ENCODE results near the gene USH2A.

USH2A gene

DNA sequence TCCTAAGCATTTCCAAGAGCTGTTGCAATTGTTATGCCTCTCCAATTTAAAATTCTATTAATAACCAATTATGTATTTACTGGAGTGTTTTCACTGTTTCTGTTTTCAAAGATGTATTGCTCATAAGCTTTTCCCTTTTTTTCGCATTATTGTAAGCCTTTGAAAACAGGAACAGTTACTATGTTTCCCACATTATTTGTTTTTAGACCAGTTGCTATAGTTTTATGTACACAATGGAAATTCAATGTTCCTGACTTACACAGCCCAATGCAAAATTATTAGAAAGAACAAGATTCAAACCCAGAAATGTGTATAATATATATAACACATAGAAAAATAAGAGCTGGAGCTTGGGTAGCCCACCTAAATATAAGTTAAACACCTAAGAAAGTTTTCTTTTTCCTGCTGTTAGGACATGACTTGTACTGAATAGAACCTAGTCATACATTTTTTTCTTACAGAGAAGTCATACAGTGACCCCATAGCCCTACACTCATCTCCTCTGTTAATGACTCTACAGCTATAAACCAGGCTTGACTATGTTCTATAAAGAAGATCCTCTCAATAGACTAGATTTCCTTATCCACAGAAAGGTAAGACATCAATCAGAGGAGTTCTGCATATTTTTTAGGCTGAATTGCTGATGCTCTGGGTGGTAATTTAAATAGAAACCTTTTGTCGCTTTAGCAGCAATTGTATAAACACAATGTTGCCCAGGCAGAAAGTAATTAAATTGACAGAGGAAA, 299.6 kb downstream of the USH2A start:
- no peak for DNase-seq (ENCODE audit: low spot score)

- no peak for DNase-seq (ENCODE audit: low spot score)
These were observed 303.6 kb downstream of the USH2A start for GRCh38 chr1:216119600-216119999.

DNA sequence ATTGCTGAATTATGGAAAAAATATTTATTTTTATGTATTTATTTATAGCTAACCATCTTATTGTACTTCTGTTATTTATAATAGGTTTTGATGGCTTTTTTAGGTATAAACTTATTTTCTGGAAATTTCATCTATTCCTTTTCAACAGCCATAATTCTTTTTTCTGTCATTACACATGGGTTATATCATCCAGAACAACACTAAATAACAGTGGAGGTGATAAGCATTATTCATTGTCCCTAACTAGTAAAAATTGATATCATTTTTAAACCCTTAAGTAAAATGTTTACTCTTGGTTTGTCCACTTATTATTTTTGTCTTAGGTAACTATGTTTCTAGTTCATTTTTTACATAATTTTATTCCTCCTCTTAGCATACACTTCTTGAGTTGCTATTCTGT, 309.1 kb downstream of the USH2A start:
- no peak for DNase-seq (ENCODE audit: low spot score)

DNA sequence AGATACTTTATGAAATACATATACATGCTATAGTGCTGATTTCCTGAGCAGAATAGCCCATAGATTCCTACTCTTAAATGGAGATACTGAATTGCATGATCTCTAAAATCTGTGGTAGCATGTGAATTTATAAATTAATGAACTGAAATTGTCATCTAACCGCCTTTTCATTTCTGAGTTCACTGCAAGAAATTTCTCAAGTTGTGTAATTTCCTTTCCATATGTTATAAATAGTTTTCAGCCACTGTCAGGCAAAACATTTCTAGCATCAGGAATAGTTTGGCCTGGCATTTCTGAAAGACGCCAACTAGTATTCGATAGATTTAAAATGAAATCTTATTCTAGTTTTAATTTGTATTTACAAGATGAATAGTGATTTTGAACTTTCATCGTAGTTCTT, 310.1 kb downstream of the USH2A start:
- no peak for DNase-seq (ENCODE audit: low spot score)

DNA sequence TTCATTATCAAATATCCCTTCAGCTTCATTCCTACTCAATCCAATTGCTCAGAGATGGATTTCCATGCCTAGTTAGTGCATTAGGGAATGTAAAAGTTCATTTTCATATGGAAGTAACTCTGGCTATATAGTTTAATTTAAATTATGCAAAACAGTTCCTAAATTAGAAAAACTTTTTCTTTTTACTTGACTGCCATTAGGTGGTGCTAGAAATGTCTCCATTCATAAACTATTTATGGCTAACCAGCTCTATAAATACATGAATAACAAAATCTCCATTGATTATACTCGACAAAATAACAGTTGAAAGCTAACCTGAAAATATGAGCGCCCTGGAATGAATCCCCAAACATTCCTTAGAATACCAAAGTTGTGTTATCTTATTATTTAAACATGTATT, 311.4 kb downstream of the USH2A start:
- no peak for DNase-seq (ENCODE audit: low spot score)

GRCh38 chr1:216095400-216095799, 327.8 kb downstream of the USH2A start:
- DNase-seq (ENCODE audit: low spot score), result no peak

GRCh38 chr1:216090556-216090955, 332.7 kb downstream of the USH2A start:
- DNase-seq (ENCODE audit: low spot score), result no peak

GRCh38 chr1:216086678-216087077, 336.6 kb downstream of the USH2A start:
- DNase-seq (ENCODE audit: low spot score), result no peak

DNA sequence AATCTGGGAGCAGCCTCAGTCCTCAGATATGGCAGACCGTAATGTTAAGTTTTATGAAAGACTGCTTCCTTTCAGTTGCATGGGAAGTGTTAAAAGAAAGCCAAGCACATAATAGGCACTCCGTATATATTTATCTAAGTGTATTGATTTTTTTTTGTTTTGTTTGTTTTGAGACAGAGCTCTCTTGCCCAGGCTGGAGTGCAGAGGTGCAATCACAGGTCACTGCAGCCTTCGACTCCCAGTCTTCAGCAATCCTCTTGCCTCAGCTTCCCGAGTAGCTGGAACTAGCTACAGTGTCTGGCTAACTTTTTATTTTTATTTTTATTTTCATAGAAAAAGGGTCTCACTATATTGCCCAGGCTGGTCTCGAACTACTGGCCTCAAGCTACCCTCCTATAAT, 341.8 kb downstream of the USH2A start:
- DNase-seq (ENCODE audit: low spot score), result no peak

- DNase-seq (ENCODE audit: low spot score), result no peak
These were observed 346.5 kb downstream of the USH2A start for GRCh38 chr1:216076751-216077150.

GRCh38 chr1:216075339-216075738, 347.9 kb downstream of the USH2A start:
- no peak for DNase-seq (ENCODE audit: low spot score)

DNA sequence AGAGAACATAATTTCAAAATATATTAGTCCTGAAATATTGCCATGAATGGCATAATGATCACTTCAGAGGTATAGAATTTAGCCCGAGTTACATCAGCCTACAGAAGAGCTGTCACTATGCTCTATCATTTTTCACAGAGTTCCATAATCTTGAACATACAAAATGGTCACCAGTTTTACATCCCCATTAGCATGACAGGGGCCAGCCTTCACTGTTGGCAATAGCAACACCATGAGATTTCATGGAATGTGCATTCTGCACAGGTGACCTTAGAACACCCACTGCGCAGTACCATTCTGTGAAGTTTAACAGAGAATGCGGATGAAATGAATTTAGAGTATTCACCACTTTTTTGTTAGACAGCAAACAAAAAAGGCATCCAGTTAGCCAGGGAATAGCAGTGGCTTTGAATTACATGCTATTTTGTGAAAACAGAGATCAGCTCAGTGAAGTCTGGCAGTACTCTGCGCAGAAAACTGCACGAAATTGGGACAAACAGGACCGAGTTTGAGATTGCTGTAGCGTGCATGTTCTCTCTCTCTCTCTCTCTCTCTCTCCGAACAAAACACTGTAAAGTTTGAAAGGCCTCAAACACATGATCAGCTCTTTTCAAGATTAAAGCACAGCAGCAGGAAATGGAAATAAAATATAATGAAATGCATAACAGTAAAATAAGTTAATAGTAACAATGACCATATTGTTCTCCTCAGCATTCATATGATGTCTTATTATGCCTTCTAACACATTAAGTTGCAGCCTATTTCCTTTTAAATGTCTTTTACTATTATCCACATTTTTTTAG, 349.3 kb downstream of the USH2A start:
- DNase-seq (ENCODE audit: low spot score), result no peak

DNA sequence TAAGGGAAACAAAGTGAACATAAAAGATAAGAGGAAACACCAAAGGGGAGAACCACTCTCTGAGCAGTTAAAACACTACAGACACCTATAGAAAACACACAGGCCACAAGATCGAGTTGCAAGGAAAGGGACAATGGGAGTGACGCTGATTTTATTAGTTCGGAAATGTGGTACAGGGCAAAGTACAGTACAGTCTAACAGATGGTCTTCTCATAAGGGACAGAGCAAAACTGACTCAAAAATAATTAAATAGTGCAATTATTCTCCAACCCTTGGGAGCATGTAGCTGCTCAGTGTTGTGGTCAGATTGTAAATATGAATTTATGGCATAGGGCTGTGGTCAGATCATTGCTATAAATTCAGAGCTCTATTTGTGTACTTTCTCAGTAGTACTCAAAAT, 352.0 kb downstream of the USH2A start:
- DNase-seq (ENCODE audit: low spot score), result no peak

DNA sequence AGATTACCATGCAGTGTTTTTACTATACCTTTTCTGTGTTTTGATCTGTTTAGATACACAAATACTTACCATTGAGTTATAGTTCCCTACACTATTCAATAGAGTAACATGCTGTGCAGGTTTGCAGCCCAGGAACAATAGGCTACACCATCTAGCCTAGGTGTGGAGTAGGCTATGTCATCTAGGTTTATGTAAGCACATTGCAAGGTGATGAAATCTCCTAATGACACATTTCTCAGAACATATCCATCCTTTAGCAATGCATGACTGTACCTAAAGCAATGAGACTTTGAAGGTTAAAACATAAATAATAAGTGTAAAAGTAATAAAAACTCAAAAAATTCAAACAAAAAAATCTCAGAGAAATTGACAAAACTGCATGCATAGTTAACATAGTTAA, 358.6 kb downstream of the USH2A start:
- DNase-seq (ENCODE audit: low spot score), result no peak

DNA sequence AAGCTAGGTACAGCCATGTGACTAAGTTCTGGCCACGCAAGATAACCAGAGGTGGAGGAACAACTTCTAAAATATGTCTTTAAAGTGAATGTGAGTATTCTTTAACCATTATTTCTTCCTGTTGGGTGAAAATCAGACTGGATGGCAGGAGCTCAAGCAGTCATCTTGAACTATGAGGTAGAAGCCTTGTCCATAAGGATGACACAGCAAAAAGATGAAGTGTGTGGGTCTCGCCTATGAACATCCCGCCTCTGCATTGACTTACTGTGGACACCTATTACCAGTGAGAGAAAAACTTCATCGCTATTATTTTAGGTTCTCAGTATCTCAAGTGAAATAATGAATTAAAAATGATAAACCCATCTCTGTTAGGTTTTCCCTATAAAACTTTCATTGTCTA, 365.3 kb downstream of the USH2A start:
- DNase-seq (ENCODE audit: low spot score), result no peak

DNA sequence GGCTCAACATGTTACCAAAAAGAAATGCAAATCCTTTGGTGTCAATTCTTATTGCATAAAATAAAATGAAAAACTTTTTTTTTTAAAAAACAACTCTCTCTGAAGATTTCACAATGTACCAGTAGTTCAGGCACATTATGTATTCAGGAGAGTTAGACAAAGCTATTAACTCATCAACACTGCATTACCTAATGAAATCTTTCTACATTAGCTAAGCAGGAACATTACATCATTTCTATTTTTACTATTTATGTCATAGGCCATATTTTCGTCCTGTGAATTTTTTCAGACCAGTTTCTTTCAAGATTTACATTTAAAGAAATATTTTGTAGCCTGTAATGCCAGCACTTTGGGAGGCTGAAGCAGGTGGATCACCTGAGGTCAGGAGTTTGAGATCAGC, 366.2 kb downstream of the USH2A start:
- DNase-seq (ENCODE audit: low spot score), result no peak

GRCh38 chr1:216055004-216055403, 368.2 kb downstream of the USH2A start:
- no peak for DNase-seq (ENCODE audit: low spot score)

GRCh38 chr1:216054600-216054999, 368.6 kb downstream of the USH2A start:
- peak; percentile 25 for DNase-seq (ENCODE audit: low spot score)

- DNase-seq (ENCODE audit: low spot score), result no peak
These were observed 372.2 kb downstream of the USH2A start for GRCh38 chr1:216051071-216051470.

DNA sequence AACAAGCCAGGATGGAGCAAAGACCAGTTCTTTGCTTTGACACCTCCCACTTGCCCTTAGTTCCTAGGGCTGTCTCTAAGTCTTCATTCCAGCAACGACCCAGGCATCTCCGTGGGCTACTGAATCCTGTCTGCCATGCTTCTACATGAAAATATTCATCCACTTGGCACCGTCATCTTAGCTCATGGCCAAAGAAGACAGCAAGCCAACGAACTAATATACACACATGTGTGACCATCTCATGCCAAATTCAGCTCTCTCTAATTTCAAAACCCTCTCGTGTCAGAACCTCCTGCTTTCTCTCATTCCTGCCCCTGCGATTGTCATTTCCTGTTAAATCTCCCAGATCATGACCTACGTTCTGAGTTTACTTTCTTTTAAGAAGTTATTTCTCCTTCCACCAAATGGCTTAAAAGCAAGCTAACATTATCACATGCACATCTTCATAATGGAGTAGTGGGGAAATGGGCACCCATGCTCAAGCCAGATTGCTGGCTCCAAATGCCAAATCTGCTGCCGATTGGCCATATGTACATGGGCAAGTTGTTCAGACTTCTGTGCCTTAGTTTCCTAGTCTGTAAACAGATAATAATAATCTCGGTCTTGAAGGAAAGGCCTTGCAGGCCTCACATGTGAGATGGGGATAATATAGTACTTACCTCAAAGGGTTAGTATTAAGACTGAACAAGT, 373.4 kb downstream of the USH2A start:
- no peak for DNase-seq (ENCODE audit: low spot score)

DNA sequence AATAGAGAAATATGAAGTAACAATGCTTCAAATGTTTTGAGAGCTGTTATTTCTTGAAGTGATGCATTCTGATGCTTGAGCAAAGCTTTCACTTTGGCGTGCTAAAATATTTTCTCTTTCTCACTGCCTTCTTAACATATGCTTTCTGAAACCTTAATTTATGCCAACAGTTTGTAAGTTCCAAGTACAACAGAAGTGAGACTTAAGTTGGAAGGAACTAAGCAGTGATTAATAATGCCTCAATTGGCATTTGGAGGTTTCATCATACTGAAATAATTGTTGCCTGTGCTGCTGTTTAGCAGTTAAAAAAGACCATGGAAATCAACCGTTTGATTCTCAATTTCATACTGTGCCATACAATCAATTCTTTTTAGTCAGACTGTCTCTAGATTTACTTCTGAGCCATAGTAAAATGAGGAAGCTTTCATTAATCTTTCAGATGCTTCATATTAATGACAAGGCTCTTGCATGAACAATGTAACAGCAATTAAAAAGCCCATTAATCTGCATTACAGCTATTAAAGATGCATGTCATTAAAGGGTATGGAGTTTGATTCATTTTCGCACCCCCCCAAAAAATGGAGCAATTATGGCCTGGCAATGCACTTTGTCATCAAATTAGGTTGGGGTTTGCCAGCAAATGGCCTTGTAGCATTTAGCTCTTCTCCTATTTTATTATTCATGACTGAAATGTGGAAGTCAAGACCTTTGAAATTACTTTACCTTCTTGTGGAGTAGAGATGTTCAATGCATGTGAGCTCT, 375.3 kb downstream of the USH2A start:
- DNase-seq (ENCODE audit: low spot score), result no peak

- DNase-seq (ENCODE audit: low spot score), result no peak
These were observed 376.9 kb downstream of the USH2A start for GRCh38 chr1:216046336-216046735.

All from putamen (tissue), 1 donor.